Measurements from ENCODE around the gene WNK2. TPM values are rescaled to one million over a fixed set of nuclear protein-coding genes. Genes with fewer than 3 reads are reported as not detected.
"Not testable (repeated sequence)": the region's sequence is repeated elsewhere in the genome, so short reads cannot be mapped to it uniquely, and the experiment has no call there.

The WNK2 gene
- polyA plus RNA-seq, 3 donors = 23.4 to 38.9 (median 33.6) TPM

DNA sequence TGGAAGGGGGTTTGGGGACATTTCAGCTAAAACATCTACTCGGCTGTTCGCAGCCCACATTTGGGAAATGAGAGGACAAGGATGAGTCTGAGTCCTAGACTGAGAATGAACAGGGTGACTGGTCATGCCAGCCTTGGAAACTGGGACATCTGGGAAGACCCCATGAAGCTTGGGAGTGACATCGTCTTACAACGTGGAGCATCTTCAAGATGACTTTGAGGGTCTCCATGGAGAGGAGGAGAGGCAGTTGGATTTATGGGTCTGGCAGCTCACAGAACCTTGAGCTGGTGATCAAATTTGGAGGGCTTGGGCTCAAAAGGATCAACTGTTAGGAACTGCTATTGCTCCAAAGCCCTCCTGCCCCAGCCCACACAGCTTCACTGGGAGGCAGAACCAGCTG is 182.5 kb downstream of the WNK2 start:
- not testable (repeated sequence) for DNase-seq

DNA sequence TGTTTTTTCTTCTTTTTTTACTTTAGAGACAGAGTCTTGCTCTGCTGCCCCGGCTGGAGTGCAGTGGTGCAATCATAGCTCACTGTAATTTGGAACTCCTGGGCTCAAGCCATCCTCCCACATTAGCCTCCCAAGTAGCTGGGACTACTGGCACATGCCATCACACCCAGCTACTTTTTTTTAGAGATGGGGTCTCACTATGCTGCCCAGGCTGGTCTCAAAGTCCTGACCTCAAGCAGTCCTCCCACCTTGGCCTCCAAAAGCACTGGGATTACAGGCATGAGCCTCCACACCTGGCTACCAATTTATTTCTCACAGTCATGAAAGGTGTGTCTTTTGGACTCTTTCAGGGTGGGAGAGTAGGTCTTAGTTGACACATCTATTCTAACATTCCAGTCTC is 184.5 kb downstream of the WNK2 start:
- DNase-seq = no peak

DNA sequence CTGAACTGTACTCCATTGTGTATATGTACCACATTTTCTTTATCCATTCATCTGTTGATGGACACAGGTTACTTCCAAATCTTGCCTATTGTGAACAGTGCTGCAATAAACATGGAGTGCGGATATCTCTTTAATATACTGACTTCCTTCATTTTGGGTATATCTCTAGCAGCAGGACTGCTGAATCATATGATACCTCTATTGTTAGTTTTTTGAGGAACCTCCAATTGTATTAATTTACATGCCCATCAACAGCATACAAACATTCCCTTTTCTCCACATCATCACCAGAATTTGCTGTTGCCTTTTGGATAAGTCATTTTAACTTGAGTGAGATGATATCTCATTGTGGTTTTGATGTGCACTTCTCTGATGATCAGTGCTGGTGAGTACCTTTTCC is 185.7 kb downstream of the WNK2 start:
- no peak for DNase-seq

Other genes with a start within 250 kb of the WNK2 start
- gene FGD3, start 236.6 kb upstream of the WNK2 start, polyA plus RNA-seq (ENCODE audit: insufficient read length in 3 of 3) = 1 to 10 TPM; 6.2 to 7.7 (median 6.8) TPM
- gene SUSD3, start 125.4 kb upstream of the WNK2 start, polyA plus RNA-seq (ENCODE audit: insufficient read length in 3 of 3) = 10 to 100 TPM; 10.4 to 13.3 (median 12.0) TPM
- 10 to 100 TPM; 19.3 to 29.2 (median 25.9) TPM for gene CARD19, start 87.9 kb upstream of the WNK2 start, polyA plus RNA-seq (ENCODE audit: insufficient read length in 3 of 3)
- 10 to 100 TPM; 51.6 to 53.2 (median 52.5) TPM for gene NINJ1, start 49.9 kb upstream of the WNK2 start, polyA plus RNA-seq (ENCODE audit: insufficient read length in 3 of 3)